ENCODE measurements around the gene SLC45A3. TPM values are rescaled to one million over a fixed set of nuclear protein-coding genes. Genes with fewer than 3 reads are reported as not detected.

The SLC45A3 gene
- total RNA-seq, 1 donor from 2014 or later, result 2.9 TPM

DNA sequence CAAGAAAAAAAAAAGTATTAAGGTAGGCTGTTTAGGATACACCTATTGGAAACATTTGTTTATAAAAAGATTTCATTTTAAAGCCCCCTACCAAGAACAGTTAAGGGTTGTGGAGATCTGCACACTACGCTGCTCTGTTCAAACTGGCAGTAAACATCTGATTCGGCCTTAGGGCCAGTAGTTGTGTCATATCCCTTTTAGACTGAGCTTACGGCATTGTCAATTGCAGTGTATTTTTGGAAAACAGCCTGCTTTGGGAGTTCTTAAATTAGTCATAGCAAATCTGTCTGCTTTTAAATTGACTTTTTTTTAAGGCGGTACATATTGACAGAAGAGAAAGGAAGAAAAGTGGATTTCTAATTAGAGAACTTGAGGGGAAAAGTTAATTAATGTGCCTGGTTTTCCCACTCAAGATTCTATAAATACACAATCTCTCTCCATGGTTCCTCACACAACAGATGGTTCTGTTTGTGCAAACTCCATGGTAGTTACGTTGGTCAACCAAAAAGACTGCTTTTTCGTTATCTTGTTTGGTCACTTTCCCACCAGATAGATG is 46.8 kb downstream of the SLC45A3 start:
- Mint-ChIP-seq H3K36me3 (ENCODE audit: low read depth) (no peaks in the 10 kb centered on the region), H3K9me3 (ENCODE audit: low read depth) (no peaks in the 10 kb centered on the region), H3K27ac (ENCODE audit: unreplicated experiment) (no peak overlapping the region), H3K4me3 (ENCODE audit: unreplicated experiment) (no peak overlapping the region), H3K27me3 (ENCODE audit: low read depth) (no peaks in the 10 kb centered on the region), H3K4me1 (ENCODE audit: low read depth) (peaks cover 41% of the 10 kb centered on the region)
- TF ChIP-seq, protein P1, sequence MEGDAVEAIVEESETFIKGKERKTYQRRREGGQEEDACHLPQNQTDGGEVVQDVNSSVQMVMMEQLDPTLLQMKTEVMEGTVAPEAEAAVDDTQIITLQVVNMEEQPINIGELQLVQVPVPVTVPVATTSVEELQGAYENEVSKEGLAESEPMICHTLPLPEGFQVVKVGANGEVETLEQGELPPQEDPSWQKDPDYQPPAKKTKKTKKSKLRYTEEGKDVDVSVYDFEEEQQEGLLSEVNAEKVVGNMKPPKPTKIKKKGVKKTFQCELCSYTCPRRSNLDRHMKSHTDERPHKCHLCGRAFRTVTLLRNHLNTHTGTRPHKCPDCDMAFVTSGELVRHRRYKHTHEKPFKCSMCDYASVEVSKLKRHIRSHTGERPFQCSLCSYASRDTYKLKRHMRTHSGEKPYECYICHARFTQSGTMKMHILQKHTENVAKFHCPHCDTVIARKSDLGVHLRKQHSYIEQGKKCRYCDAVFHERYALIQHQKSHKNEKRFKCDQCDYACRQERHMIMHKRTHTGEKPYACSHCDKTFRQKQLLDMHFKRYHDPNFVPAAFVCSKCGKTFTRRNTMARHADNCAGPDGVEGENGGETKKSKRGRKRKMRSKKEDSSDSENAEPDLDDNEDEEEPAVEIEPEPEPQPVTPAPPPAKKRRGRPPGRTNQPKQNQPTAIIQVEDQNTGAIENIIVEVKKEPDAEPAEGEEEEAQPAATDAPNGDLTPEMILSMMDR (IDR thresholded peaks at IDR 0.05), result no peak
- no peak for DNase-seq (ENCODE audit: low spot score)

DNA sequence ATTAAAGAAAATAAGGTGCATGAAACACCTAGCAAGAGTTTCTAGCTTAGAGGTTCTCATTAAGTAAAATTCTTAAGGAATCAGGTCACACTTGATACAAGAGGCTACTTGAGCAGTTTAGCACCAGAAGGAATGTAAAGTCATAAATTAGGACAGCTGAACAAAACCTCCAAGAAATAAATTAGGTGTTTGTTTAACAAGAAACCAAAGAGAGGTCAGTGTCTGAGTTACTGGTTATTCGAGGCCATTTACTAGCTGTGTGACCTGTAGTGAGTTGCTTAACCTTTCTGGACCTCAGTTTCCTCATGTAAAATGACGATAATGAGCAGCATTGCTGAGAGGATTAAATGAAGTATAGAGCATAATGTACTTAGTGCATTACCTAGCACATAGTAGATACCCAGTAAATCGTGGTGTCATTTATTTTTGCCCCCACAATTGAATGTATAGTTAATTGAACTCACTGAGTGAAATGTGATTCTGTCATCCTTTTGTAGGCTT is 47.6 kb downstream of the SLC45A3 start:
- DNase-seq (ENCODE audit: low spot score), result no peak
- TF ChIP-seq, protein P1 (IDR thresholded peaks at IDR 0.05), result no peak
- H3K27ac Mint-ChIP-seq (ENCODE audit: unreplicated experiment), result peak overlapping the region; percentile 96
- H3K4me3 Mint-ChIP-seq (ENCODE audit: unreplicated experiment), result peak overlapping the region; percentile 82
- no peaks in the 10 kb centered on the region for H3K9me3 Mint-ChIP-seq (ENCODE audit: low read depth)
- H3K4me1 Mint-ChIP-seq (ENCODE audit: low read depth), result peaks cover 38% of the 10 kb centered on the region
- H3K36me3 Mint-ChIP-seq (ENCODE audit: low read depth), result no peaks in the 10 kb centered on the region
- no peaks in the 10 kb centered on the region for H3K27me3 Mint-ChIP-seq (ENCODE audit: low read depth)

DNA sequence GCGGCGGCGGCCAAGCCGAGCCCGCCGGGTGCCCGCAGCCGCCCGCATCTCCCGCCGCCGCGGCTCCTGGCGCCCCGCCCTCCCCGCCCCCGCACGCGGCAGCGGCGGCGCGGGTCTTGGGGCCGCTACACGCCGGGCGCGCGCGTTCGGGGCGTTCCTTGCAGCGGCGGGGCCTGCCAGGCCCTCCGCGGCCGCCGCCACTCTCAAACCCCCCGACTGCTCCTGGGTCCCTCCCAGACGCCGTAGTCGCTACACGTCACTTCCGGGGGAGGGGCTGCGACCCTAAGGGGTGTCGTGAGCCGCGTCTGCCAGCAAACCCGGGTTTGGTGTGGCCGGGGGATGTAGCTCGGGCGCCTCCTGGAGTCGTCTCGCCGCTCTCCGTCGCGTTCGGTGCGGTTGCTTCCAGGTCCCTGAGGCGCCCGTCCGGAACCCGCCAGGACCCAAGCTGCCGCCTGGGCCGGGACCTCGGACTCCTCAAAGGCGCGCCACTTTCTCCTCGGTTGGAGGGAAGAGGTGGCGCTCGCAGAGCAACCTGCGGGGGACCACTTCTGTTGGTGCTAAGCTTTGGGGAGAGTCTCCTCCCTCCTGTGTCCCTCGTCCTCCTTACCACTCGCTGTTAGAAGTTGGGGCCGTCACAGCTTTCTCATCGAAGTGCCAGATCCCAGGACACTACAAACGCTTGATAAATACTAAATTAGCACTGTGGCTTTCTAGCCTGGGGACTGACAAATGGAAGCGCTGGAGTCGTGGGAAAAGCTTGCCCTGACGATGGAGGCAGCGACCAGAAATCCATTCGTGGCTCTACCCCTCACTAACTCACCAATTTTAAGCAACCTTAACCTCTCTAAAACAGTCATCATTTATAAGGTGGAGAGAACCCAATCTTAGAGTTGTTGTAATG is 48.3 kb downstream of the SLC45A3 start, which contains the start of gene ELK4:
Gene ELK4 (minus strand): TSS at position 244 of the 901 bp plus-strand sequence. CDS start 8,129 bp downstream, outside the sequence.
- TF ChIP-seq, protein P1 (IDR thresholded peaks at IDR 0.05), result peak; percentile 85
- Mint-ChIP-seq H3K4me3 (ENCODE audit: unreplicated experiment) (peak within 1 kb of the TSS; percentile 95), H3K36me3 (ENCODE audit: low read depth) (no peaks in the 10 kb centered on the region)

DNA sequence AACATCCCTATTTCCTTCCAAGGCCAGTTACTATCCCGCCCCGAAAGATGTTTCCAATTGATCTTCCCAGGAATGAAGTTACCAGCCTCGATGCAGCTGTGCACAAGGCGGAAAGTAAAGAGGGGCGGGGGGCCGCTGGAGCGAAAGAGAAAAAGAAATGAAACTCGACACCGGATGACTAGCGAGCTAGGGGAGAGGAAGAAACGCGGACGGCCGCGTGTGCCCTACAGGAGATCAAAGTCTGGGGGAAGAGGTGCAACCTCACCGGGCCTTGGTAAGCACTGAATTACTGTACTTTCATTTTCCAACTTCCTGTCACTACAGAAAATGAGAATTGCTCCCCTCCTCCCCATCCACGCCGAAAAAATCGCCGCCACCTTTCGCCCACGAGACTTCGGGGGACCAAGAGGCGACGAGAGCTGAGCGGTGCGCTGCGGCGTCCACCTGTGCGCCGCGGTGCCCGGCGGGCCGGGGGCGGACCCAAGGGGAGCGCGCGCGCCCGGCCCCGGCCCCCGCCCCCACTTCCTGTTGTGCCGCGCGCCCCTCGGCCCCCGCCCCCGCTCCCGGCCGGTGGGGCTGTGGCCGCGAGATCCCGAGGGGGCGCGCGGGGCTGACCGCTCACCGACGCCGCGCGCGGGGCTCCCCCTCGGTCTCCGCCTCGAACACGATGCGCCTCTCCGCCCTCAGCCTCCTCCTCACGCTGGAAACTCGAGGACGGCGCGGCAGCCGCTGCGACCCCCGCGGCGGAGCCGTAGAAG is 49.1 kb downstream of the SLC45A3 start:
- Mint-ChIP-seq H3K9me3 (ENCODE audit: low read depth) (no peaks in the 10 kb centered on the region), H3K36me3 (ENCODE audit: low read depth) (peaks cover 1% of the 10 kb centered on the region), H3K4me3 (ENCODE audit: unreplicated experiment) (peak overlapping the region; percentile 95), H3K27me3 (ENCODE audit: low read depth) (no peaks in the 10 kb centered on the region), H3K4me1 (ENCODE audit: low read depth) (peaks cover 34% of the 10 kb centered on the region), H3K27ac (ENCODE audit: unreplicated experiment) (peak overlapping the region; percentile 98)
- DNase-seq (ENCODE audit: low spot score), result no peak
- TF ChIP-seq, protein P1 (IDR thresholded peaks at IDR 0.05), result no peak

More for the DNA sequence above, 48.3 kb downstream of the SLC45A3 start, which contains the start of gene ELK4:
- peak within 1 kb of the TSS; percentile 98 for H3K27ac Mint-ChIP-seq (ENCODE audit: unreplicated experiment)
- no peaks in the 10 kb centered on the region for H3K27me3 Mint-ChIP-seq (ENCODE audit: low read depth)
- DNase-seq (ENCODE audit: low spot score), result peak; percentile 99
- peaks cover 33% of the 10 kb centered on the region for H3K4me1 Mint-ChIP-seq (ENCODE audit: low read depth)
- no peaks in the 10 kb centered on the region for H3K9me3 Mint-ChIP-seq (ENCODE audit: low read depth)

DNA sequence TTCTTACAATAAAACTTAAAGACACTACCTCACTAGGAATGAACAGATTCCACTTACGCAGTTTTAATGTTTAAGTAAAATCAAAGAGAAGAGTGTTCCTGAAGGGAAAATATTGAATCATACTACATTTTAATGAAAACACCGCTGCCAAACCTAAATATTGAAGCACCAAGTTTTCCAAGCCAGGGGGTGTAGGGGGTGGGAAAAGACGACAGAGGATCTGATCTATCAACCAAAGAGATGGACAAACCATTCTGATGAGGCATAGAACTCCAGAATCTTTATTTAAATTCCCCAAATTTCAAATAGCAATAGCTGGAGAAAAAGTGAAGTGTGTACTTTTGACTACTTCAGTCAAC is 49.7 kb downstream of the SLC45A3 start:
- H3K27ac Mint-ChIP-seq (ENCODE audit: unreplicated experiment), result peak overlapping the region; percentile 98
- H3K4me1 Mint-ChIP-seq (ENCODE audit: low read depth), result peaks cover 34% of the 10 kb centered on the region
- no peaks in the 10 kb centered on the region for H3K9me3 Mint-ChIP-seq (ENCODE audit: low read depth)
- TF ChIP-seq, protein P1 (IDR thresholded peaks at IDR 0.05), result no peak
- peaks cover 1% of the 10 kb centered on the region for H3K36me3 Mint-ChIP-seq (ENCODE audit: low read depth)
- no peaks in the 10 kb centered on the region for H3K27me3 Mint-ChIP-seq (ENCODE audit: low read depth)
- no peak for DNase-seq (ENCODE audit: low spot score)
- peak overlapping the region; percentile 95 for H3K4me3 Mint-ChIP-seq (ENCODE audit: unreplicated experiment)
